DND-41 (cell line): ENCODE results near the gene DOCK4.

ENCODE experiments used
- CTCF ChIP-seq: IDR thresholded peaks from 2 replicates; pipeline ENCODE4 v1.5.1; 2012; ENCODE audit warnings: borderline replicate concordance, low read length, moderate library complexity, mild to moderate bottlenecking; ENCODE audit not compliant: poor library complexity, severe bottlenecking; ENCODE audit errors: extremely low read depth
- EZH2 ChIP-seq: IDR thresholded peaks from 3 replicates; pipeline ENCODE4 v1.6.1; 2012; ENCODE audit warnings: borderline replicate concordance, low read depth, mild to moderate bottlenecking, moderate library complexity, low read length, inconsistent platforms; ENCODE audit not compliant: severe bottlenecking

GRCh38 chr7:112125250-112125649, 80.9 kb downstream of the DOCK4 start:
- TF ChIP-seq CTCF (no peak), EZH2 (no peak)
